Fibroblast of skin of right biceps (primary cell): ENCODE results near the gene STK4.

Source experiments
- DNase-seq: peaks from one replicate; pipeline ENCODE4 v3.0.0-alpha.2; 2013

STK4 gene

GRCh38 chr20:44955270-44955669 is 11.0 kb upstream of the STK4 start:
- DNase-seq, result no peak

- no peak for DNase-seq
These were observed 9.9 kb upstream of the STK4 start for GRCh38 chr20:44956410-44956809.

GRCh38 chr20:44958276-44958675 is 8.0 kb upstream of the STK4 start:
- DNase-seq, result no peak

- DNase-seq, result peak; percentile 36
These were observed 7.2 kb upstream of the STK4 start for GRCh38 chr20:44959082-44959637.

GRCh38 chr20:44959638-44960102 is 6.6 kb upstream of the STK4 start:
- DNase-seq, result peak; percentile 69

- DNase-seq, result peak; percentile 91
These were observed 6.0 kb upstream of the STK4 start, which contains the start of gene TOMM34 for GRCh38 chr20:44960103-44960852. TSS of gene TOMM34 (minus strand) at chr20:44960397. CDS start at chr20:44960333, 64 bp downstream.

GRCh38 chr20:44961011-44961869 is 5.1 kb upstream of the STK4 start:
- DNase-seq, result peak; percentile 57

- DNase-seq, result peak; percentile 74
These were observed 4.4 kb upstream of the STK4 start for GRCh38 chr20:44961870-44962267.

GRCh38 chr20:44962483-44962882 is 3.8 kb upstream of the STK4 start:
- DNase-seq, result no peak

GRCh38 chr20:44963325-44964215 is 2.7 kb upstream of the STK4 start:
- no peak for DNase-seq

- no peak for DNase-seq
These were observed 672 bp upstream of the STK4 start for GRCh38 chr20:44965651-44966029.

- DNase-seq, result no peak
These were observed 995 bp downstream of the STK4 start for GRCh38 chr20:44967207-44967807.

- no peak for DNase-seq
These were observed 3.1 kb downstream of the STK4 start for GRCh38 chr20:44969300-44969894.

GRCh38 chr20:44970243-44970757 is 4.0 kb downstream of the STK4 start:
- no peak for DNase-seq

- DNase-seq, result no peak
These were observed 6.7 kb downstream of the STK4 start for GRCh38 chr20:44973053-44973452.

GRCh38 chr20:44976698-44977097 is 10.4 kb downstream of the STK4 start:
- DNase-seq, result no peak

- DNase-seq, result no peak
These were observed 12.8 kb downstream of the STK4 start for GRCh38 chr20:44979090-44979621.

GRCh38 chr20:44981736-44982406 is 15.6 kb downstream of the STK4 start:
- DNase-seq, result no peak

- no peak for DNase-seq
These were observed 16.9 kb downstream of the STK4 start for GRCh38 chr20:44983093-44983674.

GRCh38 chr20:44988631-44989171 is 22.4 kb downstream of the STK4 start:
- DNase-seq, result no peak
